ENCODE results near the gene ASCC1. TPM values are rescaled to one million over a fixed set of nuclear protein-coding genes. Genes with fewer than 3 reads are reported as not detected.

ASCC1 gene
- total and polyA plus RNA-seq, 2 of the 13 experiments (the other 11 are each of a cell fraction or from before 2014, with no cell fraction given), result 21.6 to 30.1 TPM

DNA sequence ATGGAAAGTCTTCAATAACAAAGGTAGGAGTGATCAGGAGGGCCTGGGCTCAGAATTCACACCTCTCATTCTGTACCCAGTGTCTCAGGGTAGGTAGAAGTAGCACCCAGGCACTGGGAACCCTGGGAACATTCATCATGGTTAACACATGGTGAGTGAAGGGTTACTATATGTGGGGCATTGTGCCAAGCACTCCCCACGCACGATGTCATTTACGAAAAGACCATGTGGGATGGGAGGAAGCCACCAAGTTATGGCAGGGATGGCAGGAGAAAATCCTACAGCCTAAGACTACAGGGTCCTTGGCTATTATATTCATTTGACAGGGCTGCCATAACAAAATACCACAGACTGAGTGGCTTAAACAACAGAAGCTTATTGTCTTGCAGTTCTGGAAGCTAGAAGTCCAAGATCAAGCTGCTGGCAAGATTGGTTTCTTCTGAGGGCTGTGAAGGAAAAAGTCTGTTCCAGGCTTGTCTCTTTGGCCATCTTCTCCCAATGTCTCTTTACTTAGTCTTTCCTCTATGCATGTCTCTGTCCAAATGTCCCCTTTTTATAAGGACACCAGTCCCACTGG lies 30.0 kb upstream of the ASCC1 start:
- TF ChIP-seq SOX5 (CRISPR knock-in tag; IDR thresholded peaks at IDR 0.05; ENCODE audit: borderline replicate concordance), result no peak
- TF ChIP-seq, protein P1, sequence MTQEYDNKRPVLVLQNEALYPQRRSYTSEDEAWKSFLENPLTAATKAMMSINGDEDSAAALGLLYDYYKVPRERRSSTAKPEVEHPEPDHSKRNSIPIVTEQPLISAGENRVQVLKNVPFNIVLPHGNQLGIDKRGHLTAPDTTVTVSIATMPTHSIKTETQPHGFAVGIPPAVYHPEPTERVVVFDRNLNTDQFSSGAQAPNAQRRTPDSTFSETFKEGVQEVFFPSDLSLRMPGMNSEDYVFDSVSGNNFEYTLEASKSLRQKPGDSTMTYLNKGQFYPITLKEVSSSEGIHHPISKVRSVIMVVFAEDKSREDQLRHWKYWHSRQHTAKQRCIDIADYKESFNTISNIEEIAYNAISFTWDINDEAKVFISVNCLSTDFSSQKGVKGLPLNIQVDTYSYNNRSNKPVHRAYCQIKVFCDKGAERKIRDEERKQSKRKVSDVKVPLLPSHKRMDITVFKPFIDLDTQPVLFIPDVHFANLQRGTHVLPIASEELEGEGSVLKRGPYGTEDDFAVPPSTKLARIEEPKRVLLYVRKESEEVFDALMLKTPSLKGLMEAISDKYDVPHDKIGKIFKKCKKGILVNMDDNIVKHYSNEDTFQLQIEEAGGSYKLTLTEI (CRISPR knock-in tag; conservative IDR thresholded peaks at IDR 0.05), result no peak
- no peak for TF ChIP-seq ZNF431 (CRISPR knock-in tag; IDR thresholded peaks at IDR 0.05; ENCODE audit: borderline replicate concordance, low read depth)
- TF ChIP-seq SRSF4 (IDR thresholded peaks at IDR 0.05; ENCODE audit: low read depth, low read length, poor library complexity, severe bottlenecking), result no peak
- no peak for TF ChIP-seq ZNF672 (CRISPR knock-in tag; IDR thresholded peaks at IDR 0.05)
- DNase-seq (ENCODE audit: low spot score), result no peak
- Histone ChIP-seq H3K4me1 (ENCODE audit: insufficient read depth, low read length) (peaks cover 94% of the 10 kb centered on the region), H3K9ac (ENCODE audit: insufficient read depth, low read depth, low read length) (no peak overlapping the region), H3K4me2 (ENCODE audit: low read depth, low read length) (no peak overlapping the region), H3K27me3 (ENCODE audit: control insufficient read depth in 1 of 2, insufficient read depth in 2 of 2, low read length in 2 of 2) (no peaks in the 10 kb centered on the region), H2AFZ (ENCODE audit: low read length) (no peak overlapping the region), H3K27ac (ENCODE audit: extremely low read length, insufficient read depth, low read length) (no peak overlapping the region), H3K4me3 (replicated peaks in 1 of 3; ENCODE audit: insufficient read depth in 1 of 3, low read depth in 2 of 3, low read length in 3 of 3) (no peak overlapping the region), H4K20me1 (ENCODE audit: insufficient read depth, low read length) (no peaks in the 10 kb centered on the region), H3K36me3 (replicated peaks in 1 of 2; ENCODE audit: control insufficient read depth in 1 of 2, insufficient read depth in 2 of 2, low read length in 2 of 2) (no peaks in the 10 kb centered on the region), H3K9me3 (ENCODE audit: low read length) (no peaks in the 10 kb centered on the region), H3K79me2 (ENCODE audit: insufficient read depth, low read length) (no peaks in the 10 kb centered on the region)
- intact Hi-C loops (cut with micrococcal nuclease; ENCODE audit: unreplicated experiment) (no loop called here), in situ Hi-C loops (cut with HindIII; ENCODE audit: extremely low pct_ligation_motif_present, low pct_unique_long_range_greater_than_20kb) (no loop called here)
- ChIA-PET CTCF (ENCODE audit: low intra/inter-chr PET ratio, low total read pairs) (no interaction called here), POLR2A (interaction anchor here (1.4 to 3.6 kb wide), 2 partner anchors 28 to 75 kb away, joined by 3 to 15 read pairs; partner anchors contain the start of gene DDIT4)
- BruUV-seq (replicated peaks), result no TSS peak
- no peak for FAIRE-seq
- 88% methylated on average over 3 of the region's 3 CpGs for WGBS (ENCODE audit: low lambda C conversion rate)
- no peak for ATAC-seq

DNA sequence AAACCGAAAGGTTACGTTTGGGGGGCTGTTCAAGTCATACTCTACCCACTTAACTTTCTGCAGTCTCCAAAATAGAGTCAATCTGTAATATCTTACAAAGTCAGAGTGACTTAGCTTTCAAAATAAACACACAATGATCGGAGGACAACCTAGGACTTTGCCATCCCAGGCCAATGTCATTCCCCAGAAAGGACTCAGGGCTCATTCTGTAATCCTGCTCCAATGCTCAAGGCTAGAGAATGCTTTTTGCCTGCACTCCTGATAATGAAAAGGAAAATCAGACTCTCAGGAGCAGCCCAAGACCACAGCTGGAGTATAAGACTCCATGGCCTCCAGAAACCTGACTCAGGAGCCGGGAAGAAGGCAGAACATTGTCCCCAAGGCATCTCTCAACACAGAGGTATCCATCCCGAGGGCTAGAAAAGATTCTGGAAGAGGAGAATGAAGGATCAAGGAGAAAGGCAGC lies 28.5 kb upstream of the ASCC1 start:
- Histone ChIP-seq H3K27ac (ENCODE audit: extremely low read length, insufficient read depth, low read length) (peak overlapping the region; percentile 2), H3K79me2 (ENCODE audit: insufficient read depth, low read length) (no peaks in the 10 kb centered on the region), H4K20me1 (ENCODE audit: insufficient read depth, low read length) (no peaks in the 10 kb centered on the region), H3K9ac (ENCODE audit: insufficient read depth, low read depth, low read length) (peak overlapping the region; percentile 36), H3K4me2 (ENCODE audit: low read depth, low read length) (peak overlapping the region; percentile 74), H3K4me1 (ENCODE audit: insufficient read depth, low read length) (peaks cover 87% of the 10 kb centered on the region), H3K9me3 (ENCODE audit: low read length) (no peaks in the 10 kb centered on the region), H2AFZ (ENCODE audit: low read length) (peak overlapping the region; percentile 79), H3K36me3 (replicated peaks in 1 of 2; ENCODE audit: control insufficient read depth in 1 of 2, insufficient read depth in 2 of 2, low read length in 2 of 2) (no peaks in the 10 kb centered on the region), H3K4me3 (replicated peaks in 1 of 3; ENCODE audit: insufficient read depth in 1 of 3, low read depth in 2 of 3, low read length in 3 of 3) (peak overlapping the region in 1 of 3 experiments; percentile 39; a peak in 3 of 6 replicates), H3K27me3 (ENCODE audit: control insufficient read depth in 1 of 2, insufficient read depth in 2 of 2, low read length in 2 of 2) (no peaks in the 10 kb centered on the region)
- FAIRE-seq (no peak), ATAC-seq (peak; percentile 23), DNase-seq (ENCODE audit: low spot score) (no peak)
- ChIA-PET CTCF (ENCODE audit: low intra/inter-chr PET ratio, low total read pairs) (interaction anchor here (2.8 kb wide), 1 partner anchor 84 kb away, joined by 12 read pairs; no protein-coding TSS in a partner anchor), POLR2A (interaction anchor here (1.3 to 3.6 kb wide), 2 partner anchors 29 to 84 kb away, joined by 3 to 15 read pairs; partner anchors contain the start of gene DDIT4)
- in situ Hi-C loops (cut with HindIII; ENCODE audit: extremely low pct_ligation_motif_present, low pct_unique_long_range_greater_than_20kb) (no loop called here), intact Hi-C loops (cut with micrococcal nuclease; ENCODE audit: unreplicated experiment) (no loop called here)
- 3% methylated on average over 5 of the region's 5 CpGs for WGBS (ENCODE audit: low lambda C conversion rate)
- no TSS peak for BruUV-seq (replicated peaks)
- no peak for TF ChIP-seq ZFP36L2 (CRISPR knock-in tag; IDR thresholded peaks at IDR 0.05)
- peak; percentile 30 for TF ChIP-seq HNF4A (CRISPR knock-in tag; IDR thresholded peaks at IDR 0.05)

All from HepG2 (cell line).